DMS 273 treated with DMSO at 0.1 percent for 48 hours (cell line): ENCODE measurements around the gene ZNF527.
"Not testable (repeated sequence)": the region's sequence is repeated elsewhere in the genome, so short reads cannot be mapped to it uniquely, and the experiment has no call there.

Experiments used
- DNase-seq: peaks from one replicate; lab custom pipeline; 2025; lab: John Stamatoyannopoulos, UW

The ZNF527 gene

DNA sequence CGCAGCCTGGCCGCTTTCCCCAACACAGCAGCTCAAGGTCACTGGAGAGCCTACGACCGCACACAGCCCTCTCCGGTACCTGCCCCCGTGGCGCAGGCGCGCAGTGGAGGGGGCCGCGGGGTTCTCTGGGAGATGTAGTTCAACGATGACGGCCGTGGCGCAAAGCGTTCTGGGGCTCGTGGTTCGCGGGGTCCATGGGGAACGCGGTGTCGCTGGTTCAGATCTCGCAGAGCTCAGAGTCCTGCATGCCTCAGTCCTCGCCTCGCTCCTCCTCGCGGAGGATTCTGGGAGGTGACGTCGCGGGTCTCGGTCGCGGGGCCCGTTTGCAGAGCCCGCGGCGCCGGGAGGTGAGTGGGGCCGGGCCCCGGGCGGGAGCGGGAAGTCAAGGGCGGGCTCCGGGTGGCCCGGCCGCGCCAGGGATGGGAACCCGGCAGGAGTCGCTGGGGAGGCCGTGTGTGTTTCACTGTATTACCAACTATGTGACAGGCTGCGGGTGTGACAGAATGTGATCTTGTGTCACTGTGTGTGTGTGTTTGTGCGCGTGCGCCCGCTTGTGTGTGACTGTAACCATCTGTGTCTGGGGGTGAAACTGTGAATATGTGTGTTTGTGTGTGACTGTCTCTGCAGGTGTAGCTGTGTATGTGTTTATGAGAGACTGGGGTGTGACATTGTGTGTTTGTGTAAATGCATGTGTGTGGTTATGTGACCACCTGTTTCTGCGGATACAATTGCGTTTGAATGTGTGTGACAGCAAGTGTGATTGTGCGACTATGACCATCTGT lies at the start of gene ZNF527:
Gene ZNF527 (plus strand): TSS at position 220 of the 782 bp plus-strand sequence. CDS start 3,100 bp downstream, outside the sequence.
- DNase-seq, result peak; percentile 90

DNA sequence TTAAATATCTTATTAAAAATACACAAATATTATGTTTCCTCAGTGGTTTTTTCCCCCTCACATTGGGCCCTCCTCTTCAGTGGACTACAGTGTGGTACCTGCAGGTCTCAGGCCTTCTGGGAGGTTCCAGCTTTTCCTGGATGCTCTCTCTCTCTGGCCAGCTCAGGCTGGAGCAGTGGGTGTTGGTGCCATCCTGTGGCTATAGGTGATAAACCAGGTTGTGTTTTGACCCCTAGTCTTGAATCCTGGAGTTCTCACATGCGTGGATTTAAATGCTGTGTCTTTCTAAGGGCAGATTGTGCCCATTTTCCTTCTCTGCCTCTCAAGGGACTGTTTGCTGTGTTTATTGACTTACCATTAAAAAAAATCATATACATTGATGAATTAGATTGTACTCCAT lies 41.2 kb upstream of the ZNF527 start:
- no peak for DNase-seq

DNA sequence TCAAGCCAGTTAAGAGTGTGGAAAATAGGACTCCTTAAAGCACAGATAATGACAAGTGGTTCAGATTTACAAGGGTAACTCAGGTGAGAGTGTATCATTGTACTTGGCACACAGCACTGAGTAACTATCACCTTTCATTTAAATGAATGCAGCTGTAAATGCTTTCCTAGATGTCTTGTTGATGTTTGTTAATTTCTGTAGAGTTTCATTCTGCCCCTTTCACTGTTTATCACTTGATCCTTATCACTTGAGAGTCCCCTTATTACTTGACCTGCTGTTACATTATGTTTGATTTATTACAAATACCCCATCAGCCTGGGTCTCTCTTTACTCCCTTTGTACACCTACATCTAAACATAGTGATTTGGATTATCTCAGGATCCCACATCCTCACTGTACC lies 38.1 kb upstream of the ZNF527 start:
- DNase-seq, result no peak

DNA sequence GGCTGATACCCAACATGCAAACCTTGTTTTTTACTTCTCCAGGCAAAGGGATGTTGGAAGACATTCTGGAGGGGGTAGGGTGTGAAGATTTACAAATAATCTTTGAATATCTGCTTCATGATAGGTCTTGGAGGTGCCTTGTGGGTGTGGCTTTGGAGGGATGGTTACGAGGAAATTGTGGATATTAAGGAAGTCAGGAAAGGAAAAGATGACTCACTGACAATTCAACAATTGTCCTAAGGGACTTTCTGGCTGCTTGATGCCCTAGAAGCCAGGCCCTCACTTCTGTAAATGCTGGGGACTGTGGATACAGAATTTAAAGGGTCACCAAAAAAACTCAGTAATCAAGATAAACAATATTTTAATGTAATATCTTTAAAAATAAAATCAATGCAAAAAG lies 37.4 kb upstream of the ZNF527 start:
- no peak for DNase-seq

DNA sequence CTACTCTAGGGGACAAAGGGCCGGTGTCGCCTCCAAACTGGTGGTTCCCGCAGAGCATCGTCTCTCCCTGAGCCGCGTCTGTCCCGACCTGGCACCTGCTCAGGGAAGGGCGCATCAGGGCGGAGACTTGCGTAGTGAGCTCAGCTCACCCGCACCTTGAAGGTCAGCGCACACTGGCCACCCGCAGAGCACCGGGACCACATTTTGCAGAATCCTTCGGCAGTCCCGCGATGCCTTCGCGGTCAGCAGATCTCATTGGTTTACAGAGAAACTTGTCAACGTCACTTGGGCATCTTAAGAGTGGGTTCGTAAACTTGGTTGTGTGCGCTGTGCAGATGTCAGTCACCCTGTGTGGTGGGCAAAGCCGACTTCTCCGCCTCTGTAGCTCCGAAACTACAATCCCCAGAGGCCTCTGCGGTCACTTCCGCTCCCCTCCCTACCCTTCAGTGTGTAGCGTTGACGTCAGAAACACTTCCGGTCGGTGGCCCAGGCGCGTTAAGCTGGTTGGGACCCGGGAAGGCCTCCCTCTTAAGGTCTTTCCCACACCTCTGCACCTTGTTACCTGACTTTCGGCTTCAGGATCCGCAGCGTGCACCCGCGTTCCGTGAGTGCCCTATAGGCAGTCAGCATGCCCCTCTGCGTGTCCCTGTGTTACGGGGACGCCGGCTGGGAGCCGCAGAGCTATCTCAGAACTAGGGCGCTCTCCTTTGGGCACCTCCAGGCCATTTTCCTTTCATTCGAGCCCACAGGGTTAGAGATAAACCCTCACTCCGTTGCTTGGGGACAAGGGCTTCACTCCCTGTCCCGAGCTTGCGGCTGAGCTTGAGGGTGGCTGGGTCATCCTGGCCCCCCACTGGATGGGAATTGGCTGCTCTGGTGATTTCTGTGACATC lies 36.5 kb upstream of the ZNF527 start:
- peak; percentile 70 for DNase-seq

DNA sequence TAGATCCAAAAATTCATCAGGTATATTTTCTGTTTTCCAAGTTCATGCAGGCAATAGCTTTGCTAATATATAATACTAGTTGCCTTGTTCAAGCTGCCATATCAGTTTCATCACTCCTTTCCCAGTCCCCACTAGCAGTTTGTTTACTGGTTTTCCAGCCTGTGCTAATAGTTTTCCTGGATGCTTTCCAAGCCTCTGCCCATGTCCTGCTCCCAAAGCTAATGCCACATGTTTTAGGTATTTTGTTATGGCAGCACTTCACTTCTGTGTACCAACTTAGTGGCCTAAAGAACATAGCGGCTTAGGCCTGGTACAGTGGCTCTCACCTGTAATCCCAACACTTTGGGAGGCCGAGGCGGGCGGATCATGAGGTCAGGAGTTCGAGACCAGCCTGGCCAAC lies 28.1 kb upstream of the ZNF527 start:
- no peak for DNase-seq

DNA sequence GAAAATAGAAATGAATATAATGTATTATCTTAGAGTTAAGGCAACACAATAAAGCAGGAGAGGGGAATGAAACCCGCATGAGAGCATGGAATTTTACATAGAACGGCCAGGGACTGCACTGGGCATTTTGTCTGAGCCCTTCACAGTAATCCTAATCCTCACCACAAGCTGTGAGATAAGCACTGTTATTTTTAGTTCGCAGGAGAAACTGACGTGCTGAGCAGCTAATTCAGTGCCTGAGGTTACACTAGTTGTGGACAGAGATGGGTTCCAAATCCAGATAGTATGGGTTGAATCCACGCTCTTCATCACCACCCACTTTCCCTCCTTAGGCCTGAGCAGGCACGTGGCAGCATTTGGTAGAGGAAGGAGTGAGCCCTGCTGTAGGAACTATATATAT lies 24.8 kb upstream of the ZNF527 start:
- no peak for DNase-seq

DNA sequence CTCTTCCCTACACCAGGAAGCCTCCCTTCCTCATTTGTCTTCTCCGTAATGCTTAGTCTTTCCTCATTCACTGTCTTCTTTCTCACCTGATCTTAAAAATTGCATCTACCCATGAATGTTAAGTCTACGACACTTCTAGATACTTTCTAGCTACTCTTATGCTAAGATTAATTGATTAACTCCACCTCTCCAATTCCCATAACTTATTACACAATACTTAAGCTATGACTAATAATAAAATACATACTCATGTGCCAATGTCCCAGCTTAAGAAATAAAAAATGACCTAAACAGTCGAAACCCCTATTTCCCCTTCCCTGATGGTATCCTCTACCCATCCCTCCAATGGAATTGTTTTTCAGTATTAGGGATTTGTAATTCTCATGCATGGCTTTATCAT lies 22.8 kb upstream of the ZNF527 start:
- no peak for DNase-seq

DNA sequence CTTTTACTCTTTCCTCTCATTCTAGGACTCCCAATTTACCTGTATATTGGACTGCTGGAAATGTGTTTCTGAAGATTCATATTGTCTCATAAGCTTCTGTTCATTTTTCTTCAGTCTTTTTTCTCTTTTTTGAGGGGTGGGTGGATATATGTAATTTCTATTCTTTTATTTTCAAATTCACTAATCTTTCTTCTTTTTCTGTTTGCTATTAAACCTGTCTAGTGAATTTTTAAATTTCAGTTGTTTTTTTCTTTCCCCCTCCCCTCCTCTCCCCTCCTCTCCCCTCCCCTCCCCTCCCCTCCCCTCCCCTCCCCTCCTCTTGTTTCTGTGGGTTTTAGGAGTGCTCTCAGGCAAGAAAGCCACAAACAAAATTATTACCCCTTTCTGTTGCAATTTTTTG lies 16.9 kb upstream of the ZNF527 start:
- DNase-seq, result no peak

DNA sequence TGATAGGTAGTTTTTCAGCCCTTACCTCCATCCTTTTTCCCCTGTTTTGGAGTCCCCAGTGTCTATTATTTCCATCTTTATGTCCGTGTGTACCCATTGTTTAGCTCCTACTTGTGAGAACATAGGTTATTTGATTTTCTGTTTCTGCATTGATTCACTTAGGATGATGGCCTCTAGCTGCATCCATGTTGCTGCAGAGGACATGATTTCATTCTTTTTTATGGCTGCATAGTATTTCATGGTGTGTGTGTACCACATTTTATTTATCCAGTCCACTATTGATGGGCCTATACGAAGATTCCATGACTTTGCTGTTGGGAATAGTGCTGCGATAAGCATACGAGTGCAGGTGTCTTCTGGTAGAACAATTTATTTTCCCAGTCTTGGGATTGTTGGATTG lies 15.0 kb upstream of the ZNF527 start:
- DNase-seq, result no peak

DNA sequence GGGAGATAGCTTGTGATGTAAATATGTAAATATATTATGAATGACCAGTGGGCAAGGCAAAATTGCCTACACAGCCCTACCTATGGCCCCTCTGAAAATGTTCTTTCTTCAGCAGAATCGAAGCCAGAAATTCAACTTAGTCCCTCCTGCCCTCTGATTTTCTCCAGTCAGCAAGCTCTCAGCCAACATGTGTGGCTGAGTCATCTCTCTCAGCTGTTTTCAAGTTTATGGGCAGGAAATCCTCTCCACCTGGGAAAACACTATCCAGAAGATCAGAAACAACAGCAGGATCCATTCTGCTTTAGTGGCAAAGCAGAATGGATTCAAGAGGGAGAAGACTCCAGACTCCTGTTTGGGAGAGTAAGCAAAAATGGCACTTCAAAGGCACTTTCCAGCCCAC lies 8.9 kb upstream of the ZNF527 start:
- no peak for DNase-seq

DNA sequence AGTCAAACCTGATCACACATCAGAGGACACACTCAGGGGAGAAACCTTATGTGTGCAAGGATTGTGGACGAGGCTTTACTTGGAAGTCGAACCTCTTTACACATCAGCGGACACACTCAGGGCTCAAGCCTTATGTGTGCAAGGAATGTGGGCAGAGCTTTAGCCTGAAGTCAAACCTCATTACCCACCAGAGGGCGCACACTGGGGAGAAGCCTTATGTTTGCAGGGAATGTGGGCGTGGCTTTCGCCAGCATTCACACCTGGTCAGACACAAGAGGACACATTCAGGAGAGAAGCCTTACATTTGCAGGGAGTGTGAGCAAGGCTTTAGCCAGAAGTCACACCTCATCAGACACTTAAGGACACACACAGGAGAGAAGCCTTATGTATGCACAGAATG lies 8.2 kb upstream of the ZNF527 start:
- no peak for DNase-seq

DNA sequence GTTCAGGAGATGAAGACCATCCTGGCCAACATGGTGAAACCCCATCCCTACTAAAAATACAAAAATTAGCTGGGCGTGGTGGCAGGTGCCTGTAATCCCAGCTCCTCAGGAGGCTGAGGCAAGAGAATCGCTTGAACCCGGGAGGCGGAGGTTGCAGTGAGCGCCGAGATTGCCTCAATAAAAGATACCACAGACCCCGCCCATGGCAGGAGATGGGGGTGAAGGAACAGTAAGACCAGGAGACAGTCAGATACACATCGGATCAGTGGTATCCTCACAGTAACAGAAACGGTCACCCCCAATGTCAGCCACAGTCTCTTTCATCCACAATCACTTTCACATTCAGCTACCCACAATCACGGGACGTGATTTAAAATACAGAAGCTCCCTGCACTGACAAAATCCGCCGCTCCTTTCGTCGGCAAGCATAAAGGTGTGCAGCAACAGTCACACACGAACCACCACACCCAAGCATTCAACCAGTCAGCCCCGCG lies 466 bp upstream of the ZNF527 start:
- DNase-seq, result not testable (repeated sequence)

DNA sequence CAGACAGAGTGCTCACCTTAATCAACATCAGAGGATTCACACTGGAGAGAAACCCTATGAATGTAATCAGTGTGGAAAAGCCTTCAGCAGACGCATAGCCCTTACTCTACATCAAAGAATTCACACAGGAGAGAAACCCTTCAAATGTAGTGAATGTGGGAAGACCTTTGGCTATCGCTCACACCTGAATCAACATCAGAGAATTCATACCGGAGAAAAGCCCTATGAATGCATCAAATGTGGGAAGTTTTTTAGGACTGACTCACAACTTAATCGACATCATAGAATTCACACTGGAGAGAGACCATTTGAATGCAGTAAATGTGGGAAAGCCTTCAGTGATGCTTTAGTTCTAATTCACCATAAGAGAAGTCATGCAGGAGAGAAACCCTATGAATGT lies 18.3 kb downstream of the ZNF527 start:
- DNase-seq, result no peak

DNA sequence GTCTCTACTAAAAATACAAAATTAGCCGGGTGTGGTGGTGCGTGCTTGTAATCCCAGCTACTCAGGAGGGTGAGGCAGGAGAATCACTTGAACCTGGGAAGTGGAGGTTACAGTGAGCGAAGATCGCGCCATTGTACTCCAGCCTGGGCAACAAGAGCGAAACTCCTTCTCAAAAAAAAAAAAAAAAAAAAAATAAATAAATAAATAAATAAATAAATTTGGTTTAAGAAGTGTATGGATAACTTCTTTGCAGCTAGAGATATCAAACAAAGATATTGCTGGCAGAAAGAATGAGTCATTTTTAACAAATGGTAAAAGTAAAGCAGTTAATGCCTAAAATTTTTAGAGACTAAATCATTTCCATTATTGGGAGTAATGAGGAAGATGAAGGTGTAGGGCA lies 20.5 kb downstream of the ZNF527 start:
- DNase-seq, result not testable (repeated sequence)

DNA sequence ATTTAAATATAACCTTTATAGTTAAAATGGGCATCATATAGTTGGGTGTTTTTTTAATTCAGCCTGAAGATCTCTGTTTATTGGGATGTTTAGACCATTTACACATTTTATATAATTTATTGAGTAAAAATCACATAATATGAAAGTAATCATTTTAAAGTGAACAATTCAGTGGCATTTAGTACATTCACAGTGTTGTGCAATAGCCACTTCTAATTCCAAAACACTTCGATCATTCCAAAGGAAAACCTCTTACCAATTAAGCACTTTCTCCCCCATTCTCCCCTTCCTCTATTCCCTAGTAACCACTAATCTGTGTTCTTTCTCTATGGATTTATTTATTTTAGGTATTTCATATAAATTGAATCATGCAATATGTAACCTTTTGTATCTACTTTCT lies 30.2 kb downstream of the ZNF527 start:
- DNase-seq, result no peak

DNA sequence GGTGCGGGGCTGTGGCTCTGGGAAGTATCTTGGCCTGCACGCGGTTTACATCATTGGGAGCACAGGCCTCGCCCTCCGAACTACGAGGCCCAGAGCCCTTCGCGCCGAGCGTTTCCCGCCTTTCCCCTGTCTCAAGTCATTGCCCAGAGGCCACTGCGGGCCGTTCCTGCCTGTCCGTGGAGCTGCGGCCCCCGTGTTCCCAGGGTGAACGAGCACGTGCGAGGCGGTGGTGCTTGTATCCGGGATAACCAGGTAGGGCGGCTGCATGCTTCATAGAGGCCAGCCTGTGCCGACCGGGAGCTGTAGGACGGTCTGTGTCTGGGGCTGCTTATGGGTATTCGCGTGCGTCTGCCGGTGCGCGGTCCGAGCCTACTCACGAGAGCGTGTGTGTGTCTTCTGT lies 32.5 kb downstream of the ZNF527 start:
- no peak for DNase-seq

DNA sequence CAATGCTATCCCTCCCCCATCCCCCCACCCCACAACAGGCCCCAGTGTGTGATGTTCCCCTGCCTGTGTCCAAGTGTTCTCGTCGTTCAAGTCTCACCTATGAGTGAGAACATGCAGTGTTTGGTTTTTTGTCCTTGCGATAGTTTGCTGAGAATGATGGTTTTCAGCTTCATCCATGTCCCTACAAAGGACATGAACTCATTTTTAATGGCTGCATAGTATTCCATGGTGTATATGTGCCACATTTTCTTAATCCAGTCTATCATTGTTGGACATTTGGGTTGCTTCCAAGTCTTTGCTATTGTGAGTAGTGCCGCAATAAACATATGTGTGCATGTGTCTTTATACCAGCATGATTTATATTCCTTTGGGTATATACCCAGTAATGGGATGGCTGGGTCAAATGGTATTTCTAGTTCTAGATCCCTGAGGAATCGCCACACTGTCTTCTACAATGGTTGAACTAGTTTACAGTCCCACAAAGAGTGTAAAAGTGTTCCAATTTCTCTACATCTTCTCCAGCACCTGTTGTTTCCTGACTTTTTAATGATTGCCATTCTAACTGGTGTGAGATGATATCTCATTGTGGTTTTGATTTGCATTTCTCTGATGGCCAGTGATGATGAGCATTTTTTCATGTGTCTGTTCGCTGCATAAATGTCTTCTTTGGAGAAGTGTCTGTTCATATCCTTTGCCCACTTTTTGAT lies 35.4 kb downstream of the ZNF527 start:
- DNase-seq, result not testable (repeated sequence)

DNA sequence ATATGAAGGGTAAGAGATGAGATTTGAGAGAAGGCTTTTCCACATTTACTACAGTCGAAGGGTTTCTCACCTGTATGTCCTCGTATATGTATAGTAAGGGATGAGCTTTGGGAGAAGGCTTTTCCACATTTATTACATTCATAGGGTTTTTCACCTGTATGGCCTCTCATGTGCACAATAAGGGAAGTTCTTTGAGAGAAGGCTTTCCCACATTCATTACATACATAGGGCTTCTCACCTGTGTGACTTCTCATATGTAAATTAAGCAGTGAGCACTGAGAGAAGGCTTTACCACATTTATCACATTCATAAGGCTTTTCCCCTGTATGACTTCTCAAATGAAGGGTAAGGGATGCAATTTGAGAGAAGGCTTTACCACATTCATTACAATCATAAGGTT lies 41.8 kb downstream of the ZNF527 start:
- DNase-seq, result no peak

DNA sequence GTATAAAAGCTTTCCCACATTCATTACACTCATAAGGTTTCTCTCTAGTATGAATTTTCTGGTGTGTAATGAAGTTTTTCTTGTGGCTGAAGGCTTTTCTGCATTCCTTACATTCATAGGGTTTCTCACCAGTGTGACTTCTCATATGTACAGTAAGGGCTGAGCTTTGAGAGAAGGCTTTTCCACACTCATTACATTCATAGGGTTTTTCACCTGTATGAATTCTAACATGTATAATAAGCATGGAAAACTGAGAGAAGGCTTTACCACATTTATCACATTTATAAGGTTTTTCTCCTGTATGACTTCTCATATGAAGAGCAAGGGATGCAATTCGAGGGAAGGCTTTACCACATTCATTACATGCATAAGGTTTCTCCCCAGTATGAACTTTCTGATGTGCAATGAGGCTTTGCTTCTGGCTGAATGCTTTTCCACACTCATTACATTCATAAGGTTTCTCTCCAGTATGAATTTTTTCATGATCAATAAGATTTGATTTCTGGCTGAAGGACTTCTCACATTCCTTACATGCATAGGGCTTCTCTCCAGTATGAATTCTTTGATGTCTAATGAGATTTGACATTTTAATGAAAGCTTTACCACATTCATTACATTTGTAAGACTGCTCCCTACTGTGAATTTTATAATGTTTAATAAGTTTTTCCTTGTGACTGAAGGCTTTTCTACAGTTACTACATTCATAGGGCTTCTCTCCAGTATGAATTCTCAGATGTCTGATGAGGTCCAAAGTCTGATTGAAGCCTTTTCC lies 42.6 kb downstream of the ZNF527 start:
- DNase-seq, result no peak
